NCI-H2227 (cell line): ENCODE data around the gene DCUN1D1.
A peak's percentile ranks its signal among the peaks of the same experiment; 100 is the strongest.
"Not testable (repeated sequence)": the region's sequence is repeated elsewhere in the genome, so short reads cannot be mapped to it uniquely, and the experiment has no call there.

ENCODE experiments used
- DNase-seq: peaks from one replicate; lab custom pipeline; 2025; ENCODE audit not compliant: unreplicated experiment; lab: John Stamatoyannopoulos, UW

DCUN1D1 gene

DNA sequence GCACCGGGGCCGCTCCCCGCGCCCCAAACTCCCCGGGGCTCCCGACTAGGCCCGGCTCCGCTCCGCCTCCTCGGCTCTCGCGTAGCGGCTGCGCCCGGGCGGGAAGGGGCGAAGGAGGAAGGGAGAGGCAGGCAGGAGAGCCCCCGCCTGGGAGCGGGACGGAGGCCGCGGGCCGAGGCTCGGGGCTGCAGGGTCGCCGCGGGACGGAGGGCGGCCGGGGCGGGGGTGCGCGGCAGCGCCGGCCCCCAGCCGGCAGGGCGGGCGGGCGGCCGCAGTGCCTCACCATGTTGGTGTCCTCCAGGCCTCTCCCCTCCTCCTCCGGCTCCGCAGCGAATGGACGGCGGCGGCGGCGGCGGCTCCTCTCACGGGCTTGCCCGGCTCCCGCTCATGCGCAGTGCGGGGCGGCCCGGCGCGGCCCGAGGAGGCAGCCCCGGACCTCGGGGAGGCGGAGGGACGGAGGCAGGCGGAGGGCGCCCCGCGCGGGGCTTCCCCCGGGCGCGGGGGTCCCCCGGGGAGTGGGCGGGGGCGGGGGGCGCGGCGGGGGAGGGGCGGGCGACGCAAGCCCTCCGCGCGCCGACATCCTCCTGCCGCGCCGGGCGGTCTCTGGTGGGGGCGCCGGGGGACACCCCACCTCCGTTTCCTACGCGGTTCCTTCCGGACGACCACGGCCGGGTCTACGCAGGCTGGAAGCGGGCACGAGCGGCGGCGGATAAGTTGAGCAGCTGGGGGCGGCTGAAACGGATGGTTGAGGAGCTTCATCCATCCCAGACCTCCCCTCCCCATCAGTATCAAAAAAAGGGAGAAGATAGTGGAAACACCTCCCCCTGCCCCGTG lies at the start of gene DCUN1D1:
Gene DCUN1D1, minus strand, starts transcription at position 335 of the 834 bp plus-strand sequence. Its CDS starts 49 bp downstream, at position 286.
- DNase-seq, result peak; percentile 94

DNA sequence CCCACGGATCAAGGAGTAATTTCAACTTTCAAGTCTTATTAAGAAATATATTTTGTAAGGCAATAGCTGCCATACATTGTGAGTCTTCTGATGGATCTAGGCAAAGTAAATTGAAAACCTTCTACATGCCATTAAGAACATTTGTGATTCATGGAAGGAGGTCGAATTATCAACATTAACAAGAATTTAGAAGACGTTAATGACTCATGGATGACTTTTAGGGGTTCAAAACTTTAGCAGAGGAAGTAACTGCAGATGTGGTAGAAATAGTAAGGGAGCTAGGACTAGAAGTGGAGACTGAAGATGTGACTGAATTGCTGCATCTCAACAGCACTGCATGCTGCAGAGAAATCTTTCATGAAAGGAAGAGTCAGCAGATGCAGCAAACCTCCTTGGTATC lies 48.1 kb upstream of the DCUN1D1 start:
- no peak for DNase-seq

DNA sequence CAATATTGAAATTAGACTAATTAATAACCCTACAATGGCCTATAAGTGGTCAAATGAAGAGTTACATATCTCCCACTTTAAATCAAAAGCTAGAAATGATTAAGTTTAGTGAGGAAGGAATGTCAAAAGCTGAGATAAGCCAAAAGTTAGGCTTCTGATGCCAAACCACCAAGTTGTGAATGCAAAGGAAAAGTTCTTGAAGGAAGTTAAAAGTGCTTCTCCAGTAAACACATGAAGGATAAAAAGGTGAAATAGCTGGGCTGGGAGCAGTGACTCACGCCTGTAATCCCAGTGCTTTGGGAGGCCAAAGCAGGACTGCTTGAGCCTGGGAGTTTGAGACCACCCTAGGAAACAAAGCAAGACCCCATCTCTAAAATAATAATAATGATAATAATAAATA lies 46.9 kb upstream of the DCUN1D1 start:
- DNase-seq, result no peak

DNA sequence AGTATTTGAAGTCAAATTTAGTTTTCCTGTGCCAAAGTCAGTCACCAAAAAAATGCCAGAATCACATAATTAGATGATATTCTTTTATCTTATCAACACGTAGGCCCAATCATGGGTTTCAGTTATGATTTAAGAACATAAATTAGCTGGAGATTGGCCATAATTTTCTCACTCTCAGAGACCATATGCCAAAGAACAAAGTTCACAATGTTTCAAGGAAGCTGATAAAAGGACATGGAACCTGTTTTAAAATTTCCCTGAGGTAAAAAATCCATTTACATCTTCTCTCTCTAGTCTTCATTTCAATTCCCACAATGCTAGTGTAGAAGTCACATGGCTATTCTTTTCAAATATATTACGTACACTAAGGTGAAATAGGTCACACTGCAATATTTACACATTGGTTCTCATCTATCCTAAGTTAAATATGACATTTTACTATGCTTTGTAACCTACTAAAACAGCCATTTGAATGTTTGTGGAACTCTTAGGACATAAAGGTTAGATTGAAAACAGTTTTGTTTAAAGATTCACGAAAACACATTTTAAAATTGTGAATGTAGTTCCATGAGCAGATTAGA lies 42.7 kb upstream of the DCUN1D1 start:
- DNase-seq, result no peak

DNA sequence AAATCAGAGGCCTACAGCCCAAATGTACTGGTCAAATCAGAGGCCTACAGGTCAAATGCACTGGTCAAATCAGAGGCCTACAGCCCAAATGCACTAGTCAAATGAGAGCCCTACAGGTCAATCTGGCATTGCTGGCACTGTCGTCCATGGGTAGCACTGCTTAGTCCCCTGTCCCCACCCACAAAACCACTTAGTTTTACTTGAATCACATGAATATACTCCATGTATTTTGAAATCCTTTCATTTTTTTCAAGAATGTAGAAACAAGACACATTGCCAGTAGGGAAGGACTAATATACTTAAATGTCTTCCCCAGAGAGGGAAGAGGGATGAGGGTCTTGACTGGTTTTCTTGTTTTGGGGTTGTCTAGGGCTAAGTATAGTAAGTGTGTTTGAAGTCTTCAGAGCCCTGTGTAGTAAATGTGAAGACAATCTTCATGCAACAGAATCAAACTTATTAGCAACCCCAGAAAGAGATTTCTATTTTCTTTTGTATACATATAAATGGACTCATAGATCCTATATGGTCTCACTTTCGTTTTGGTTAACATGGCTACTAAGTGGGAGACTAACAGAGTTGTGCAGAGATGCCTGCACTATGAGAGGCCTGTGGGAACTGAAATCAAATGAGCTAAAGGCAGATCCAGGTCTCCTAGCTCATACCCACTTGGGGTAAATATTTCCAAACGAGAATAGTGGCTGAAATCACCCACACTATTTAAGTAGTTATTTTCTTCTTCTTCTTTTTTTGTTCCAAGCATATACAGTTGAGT lies 38.3 kb upstream of the DCUN1D1 start:
- DNase-seq, result no peak

DNA sequence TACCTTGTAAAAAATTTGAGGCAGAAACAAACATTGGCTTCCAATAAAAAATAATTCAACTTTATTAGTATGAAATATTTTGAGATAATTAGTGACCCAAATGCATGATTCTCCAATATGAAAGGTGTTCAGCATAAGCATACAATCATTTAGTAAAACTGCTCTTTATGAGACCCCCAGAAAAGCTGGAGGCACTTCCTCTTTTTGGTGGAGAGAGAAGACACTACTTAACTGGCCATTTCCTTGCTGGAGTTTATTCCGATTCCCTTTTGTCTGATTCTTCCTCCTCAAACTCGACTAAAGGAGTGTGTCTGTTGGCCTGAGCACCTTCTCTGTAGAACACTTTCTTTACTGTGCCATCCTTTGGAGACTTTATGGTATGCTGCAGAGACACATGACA lies 34.8 kb upstream of the DCUN1D1 start:
- DNase-seq, result no peak

DNA sequence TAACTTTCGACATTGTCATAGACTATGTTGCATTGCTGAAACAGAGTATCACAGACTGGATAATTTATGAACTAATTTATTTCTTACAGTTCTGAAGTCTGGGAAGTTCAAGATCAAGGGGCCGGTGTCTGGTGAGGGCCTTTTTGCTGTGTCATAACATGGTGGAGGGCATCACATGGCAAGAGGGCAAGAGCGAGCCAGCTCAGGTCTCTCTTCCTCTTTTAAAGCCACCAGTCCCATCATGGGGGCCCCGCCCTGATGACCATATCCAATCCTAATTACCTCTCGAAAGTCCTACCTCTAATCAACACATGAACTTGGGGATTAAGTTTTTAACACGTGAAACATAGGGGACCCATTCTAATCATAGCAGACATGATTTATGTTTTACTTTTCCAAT lies 33.5 kb upstream of the DCUN1D1 start:
- DNase-seq, result no peak

DNA sequence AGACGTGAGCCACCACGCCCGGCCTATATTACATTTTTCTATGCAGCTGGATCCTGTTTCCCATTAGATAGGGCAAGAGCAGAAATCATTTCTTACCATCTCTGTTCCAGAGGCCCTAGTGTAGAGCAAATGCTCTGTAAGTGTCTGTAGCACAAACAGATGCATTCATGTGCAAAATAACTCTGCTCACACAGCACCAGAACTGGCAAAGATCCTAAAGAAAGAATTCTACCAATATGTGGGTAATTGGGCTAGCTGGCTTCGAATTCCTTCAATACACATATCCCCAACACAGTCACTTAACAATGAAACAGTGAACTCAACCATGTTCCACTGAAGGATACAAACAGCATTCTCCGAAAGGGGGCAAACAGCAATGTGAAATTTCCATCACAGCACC lies 32.7 kb upstream of the DCUN1D1 start:
- no peak for DNase-seq

DNA sequence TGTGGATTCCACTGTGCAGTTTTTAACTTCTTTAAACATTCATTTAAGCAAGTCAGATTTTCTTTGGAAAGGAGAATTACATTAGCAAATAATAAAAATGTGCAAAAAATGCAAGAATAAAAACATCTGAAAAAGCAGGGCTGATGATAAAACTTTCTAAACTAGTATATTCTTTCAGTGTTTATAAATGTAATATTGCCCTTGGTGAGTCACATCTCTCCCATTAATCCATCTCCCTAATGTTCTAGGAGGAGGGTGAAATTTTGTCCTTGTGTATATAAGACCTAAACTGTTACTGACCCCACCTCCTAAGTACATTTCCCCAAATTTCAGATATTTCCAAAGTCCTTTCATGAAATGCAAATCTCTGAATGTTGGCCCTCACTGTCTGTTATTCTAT lies 28.5 kb upstream of the DCUN1D1 start:
- DNase-seq, result no peak

DNA sequence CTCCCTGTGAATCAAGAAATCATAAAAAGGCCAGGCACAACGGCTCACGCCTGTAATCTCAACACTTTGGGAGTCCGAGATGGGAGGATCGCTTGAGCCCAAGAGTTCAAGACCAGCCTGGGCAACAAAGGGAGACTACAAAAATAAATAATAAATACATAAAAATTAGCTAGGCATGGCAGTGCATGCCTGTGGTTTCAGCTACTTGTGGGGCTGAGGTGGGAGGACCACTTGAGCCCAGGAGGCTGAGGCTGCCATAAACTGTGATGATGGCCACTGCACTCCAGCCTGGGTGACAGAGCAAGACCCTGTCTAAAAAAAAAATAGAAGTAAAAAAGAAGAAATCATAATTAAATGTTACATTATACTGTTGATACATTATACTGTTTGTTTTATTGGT lies 28.0 kb upstream of the DCUN1D1 start:
- no peak for DNase-seq

DNA sequence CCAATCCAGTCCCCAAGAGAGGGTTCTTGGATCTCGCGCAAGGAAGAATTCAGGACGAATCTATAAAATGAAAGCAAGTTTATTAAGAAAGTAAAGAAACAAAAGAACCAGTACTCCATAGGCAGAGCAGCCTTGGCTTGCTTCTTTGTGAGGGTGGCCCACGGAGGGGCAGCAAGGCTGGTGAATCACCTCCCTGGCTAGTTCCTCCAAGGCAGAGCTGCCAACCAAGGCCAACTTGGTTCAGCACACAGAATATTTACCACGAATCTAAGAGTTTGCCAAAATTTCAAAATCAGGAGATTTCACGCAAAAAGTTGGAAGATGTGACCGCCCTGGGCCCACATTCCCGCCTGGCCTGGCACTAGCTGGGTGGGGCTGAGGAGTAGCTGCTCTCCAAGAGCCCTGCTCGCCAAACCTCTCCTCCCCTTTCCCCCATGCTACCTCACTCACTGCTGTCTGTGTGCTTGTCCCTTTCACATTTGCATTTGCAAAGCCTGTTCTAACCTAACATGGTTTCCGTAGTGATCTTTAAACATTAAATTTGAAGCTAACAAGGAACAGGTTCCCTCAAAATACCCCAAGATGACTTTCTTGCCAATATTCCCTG lies 26.2 kb upstream of the DCUN1D1 start:
- DNase-seq, result no peak

DNA sequence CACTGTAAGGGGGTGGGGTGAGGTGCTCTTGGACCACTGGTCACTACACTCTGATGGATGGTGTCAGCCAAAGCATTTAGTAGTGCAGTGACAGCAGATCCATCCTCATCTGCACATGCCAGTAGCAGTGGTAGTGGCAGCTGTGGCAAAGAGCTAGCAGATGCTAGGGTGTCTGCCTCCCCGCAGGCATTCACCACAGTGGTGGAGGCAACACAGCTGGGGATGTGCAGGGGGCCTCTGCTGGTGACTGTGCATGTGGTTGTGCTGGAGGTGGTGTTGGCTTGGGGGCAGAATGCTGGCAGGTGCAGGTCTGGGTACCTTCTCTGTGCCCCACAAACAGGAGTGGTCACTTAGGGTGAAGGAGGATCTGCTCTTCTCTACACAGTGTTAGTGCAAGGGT lies 19.4 kb upstream of the DCUN1D1 start:
- no peak for DNase-seq

DNA sequence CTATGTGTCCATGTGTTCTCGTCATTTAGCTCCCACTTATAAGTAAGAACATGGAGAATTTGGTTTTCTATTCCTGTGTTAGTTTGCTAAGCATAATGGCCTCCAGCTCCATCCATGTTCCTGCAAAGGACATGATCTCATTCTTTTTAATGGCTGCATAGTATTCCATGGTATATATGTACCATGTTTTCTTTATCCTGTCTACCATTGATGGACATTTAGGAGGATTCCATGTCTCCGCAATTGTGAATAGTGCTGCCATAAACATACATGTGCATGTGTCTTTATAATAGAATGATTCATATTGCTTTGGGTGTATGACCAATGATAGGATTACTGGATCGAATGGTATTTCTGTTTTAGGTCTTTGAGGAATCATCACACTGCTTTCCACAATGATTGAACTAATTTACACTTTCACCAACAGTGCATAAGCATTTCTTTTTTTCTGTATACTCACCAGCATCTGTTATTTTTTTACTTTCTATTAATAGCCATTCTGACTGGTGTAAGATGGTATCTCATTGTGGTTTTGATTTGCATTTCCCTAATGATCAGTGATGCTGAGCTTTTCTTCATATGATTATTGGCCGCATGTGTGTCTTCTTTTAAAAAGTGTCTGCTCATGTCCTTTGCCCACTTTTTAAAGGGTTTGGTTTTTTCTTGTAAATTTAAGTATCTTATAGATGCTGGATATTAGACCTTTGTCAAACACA lies 13.3 kb upstream of the DCUN1D1 start:
- DNase-seq, result not testable (repeated sequence)

DNA sequence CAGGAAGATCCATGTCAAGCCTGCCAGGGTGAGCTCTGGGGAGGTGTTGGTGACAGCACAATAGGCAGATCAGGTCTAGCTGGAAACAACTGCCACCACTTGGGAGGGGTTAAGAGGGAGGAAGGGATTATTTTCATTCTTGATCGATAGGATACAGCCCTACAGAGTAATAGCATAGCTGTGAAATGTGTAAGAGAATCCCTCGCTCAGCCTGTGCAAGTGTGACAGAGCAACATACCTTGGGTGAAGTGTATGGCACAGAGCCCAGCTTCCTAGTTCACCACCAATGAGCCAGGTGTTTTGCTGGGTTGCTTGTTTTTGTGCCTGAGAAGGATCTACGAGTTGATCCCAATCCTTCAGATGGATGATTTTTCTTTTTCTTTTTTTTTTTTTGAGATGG lies 9.2 kb upstream of the DCUN1D1 start:
- DNase-seq, result no peak

DNA sequence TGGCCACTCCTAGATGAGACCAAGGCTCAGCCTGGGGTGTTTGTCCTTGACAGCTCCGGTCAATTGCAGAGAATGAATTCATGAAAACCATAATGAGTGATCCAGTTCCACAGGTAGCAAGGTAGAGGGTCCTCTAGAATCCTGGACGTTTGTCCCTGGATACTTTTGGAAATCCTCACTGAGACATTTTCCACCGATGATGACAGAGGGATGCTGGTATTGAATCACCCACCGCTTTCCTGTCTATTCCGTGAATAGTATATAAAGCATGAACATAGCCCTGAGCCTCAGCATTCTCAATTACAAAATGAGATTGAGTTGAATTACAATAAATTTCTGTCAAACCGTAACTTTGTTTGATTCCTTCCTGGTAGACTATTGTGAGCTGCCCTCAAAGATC lies 5.7 kb upstream of the DCUN1D1 start:
- no peak for DNase-seq

DNA sequence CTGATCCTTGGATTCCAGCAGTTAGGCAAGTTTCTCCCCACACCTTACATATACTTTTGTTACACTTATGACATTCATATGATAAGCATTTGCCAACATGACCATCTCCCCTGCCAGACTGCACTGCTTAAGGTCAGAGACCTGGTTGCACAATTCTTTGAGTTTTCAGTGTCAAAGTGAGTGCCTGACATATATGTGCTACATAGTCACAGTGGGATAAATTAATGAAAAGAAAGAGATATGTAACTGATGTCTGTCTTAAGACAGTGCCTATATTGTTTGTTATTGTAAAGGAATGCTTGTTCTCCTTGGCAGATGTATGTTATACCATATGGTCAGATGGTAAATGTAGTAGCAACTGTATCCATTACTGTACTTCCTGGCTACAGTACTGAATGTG lies 3.5 kb upstream of the DCUN1D1 start:
- DNase-seq, result no peak

DNA sequence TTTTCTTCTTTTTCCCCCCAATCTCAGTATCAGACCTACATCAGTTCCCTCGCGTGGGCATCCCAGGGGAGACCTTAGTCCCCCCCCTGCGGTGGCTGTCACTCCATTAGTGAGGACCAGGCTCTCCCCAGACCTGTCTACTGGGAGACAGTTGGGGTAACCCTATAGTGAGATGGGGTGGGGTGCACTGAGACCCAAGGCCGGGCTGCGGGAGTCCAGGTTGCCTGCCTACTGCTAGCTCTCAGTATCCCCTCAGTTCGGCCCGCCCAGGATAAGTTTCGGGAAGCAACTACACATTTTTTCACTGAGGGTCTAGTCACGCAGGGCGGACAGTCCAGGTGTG lies 671 bp upstream of the DCUN1D1 start:
- DNase-seq, result no peak

DNA sequence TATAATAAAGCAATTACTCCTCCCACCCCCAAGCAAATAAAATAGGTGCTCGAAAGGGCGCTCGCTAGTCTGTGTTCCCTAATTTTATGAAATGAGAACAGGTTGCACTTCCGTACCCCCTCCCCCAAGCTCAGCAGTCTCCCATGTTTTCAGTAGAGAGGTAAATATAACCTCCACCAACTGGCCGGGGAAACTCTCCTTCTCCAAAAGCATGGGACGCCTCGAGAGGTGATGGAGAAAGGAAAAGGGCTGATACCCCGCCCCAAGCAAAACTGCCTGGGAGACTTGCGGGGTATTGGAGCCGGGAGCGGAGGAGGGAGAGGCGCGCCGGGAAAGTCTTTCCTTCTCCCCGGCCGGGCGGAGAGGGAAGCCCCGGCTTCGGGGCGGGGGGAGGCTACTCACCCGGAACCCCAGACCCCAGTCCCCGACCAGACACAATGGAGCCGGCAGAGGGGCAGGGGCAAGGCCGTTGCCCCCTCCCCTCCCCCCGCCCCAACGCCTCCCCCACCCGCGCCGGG lies 605 bp downstream of the DCUN1D1 start:
- peak; percentile 70 for DNase-seq

DNA sequence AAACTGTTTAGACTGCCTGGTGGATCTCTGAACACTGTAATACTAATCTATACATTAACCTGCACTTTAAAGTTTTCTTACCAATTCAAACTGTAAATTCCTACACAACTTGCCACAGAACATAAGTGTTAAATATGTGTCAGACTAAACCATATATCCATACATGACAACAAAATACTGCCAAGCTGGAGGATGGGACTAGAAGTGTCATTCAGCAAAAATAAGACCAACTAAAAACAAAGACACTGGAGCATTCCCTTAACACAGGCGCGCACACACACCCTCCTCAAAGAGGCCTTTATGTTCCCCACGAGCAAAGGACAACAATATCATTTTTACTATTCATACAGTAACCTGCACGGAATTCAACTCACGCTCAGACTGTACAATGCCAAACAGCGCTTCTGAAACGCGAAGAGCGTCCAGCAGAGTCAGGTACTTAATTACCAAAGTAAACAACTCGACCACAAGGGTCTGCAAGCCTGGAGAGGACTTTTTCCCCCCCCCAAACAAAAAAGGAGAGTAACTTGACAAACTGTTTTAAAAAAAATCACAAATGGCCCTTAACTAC lies 1.1 kb downstream of the DCUN1D1 start:
- peak; percentile 44 for DNase-seq

DNA sequence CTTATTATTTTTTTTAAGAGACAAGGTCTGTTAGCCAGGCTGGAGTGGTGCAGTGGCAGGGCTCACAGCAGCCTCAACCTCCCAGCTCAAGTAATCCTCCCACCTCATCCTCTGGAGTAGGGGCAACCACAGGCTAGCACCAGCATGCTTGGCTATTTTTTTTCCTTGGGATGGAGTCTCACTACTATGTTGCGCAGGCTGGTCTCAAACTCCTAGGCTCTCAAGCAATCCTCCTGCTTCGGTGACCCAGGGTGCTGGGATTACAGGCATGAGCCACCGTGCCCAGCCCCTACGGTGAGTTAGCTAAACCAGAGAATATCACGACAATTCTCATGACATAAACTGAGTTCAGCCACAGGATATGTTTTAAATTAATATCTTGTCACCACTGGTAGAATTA lies 2.0 kb downstream of the DCUN1D1 start:
- no peak for DNase-seq

DNA sequence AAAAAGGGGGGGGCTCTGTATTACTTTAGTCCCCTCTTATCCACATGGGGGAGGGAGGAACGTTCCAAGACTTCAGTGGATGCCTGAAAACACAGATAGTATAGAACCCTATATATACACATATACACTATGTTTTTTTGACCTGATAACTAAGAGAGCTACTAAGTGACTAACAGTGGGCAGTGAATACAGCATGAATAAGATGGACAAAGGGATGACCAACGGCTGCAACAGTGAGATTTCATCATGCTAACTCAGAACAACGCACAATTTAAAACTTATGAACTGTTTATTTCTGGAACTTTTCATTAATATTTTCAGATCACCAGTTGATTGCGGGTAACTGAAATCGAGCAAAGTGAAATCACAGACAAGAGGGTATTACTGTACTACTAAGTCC lies 7.3 kb downstream of the DCUN1D1 start:
- no peak for DNase-seq
